HG03469 (cell line): Measurements from ENCODE around the gene UBE2F.
"Not testable (repeated sequence)": the region's sequence is repeated elsewhere in the genome, so short reads cannot be mapped to it uniquely, and the experiment has no call there.

Experiments used
- ATAC-seq: cut with Tn5 transposase; IDR thresholded peaks from one replicate; pipeline ENCODE4 v1.9.1; 2021; ENCODE audit warnings: mild to moderate bottlenecking, moderate library complexity, moderate number of reproducible peaks; ENCODE audit not compliant: unreplicated experiment

UBE2F gene

DNA sequence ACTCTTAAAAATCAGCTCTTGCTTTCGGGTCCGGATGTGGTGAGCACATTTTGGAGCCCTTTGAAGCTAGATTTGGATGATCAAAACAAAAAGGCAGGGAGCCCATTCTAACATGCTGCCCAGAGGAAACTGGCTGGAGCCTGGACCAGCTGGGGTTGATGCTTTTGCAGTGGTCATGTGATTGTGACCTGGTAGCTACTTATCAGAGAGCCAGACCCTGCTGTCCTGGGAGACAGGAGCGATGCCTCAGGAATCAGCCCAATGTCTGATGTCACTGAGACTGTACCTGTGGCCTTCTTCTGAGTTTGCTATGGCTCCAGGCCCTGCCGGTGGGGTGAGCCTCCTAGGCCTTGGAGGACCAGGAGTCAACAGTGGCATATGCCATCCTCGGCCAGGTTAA lies 75.3 kb downstream of the UBE2F start:
- no peak for ATAC-seq

DNA sequence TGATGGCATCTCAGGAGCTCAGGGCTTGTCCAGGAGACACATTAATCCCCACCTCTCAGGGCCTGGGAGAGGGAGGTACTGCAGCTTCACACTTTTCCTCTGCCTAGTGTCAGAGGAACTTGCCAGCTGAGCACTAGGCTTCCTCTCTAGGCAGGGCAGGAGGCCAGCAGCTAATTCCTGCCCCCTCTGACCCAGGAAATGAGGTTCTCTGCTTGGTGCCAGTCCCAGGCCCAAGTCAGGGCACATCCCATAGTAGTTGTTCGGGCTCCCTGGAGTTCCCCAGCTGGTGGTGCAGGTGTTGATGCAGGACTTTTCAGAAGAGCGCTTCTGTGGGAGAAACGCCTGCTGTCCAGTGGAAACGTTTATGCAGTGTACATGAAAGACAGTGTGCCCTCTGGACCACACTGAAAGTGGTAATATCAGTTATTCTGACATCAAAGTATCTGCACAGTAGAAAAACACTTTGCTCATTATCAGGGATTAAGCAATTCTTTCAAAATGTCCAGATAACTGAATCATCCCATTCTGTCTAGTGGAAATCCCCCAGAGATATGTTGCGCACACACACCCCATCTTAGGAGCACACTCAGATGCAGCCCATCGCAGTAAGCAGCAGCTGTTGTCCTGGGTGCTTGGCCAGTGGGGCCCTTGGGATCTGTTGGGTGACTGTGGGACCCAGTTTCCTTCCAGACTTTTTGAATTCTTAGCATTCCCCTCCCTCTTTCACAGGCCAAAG lies 76.2 kb downstream of the UBE2F start:
- ATAC-seq = no peak

GRCh38 chr2:238043851-238044250 lies 77.0 kb downstream of the UBE2F start:
- no peak for ATAC-seq

DNA sequence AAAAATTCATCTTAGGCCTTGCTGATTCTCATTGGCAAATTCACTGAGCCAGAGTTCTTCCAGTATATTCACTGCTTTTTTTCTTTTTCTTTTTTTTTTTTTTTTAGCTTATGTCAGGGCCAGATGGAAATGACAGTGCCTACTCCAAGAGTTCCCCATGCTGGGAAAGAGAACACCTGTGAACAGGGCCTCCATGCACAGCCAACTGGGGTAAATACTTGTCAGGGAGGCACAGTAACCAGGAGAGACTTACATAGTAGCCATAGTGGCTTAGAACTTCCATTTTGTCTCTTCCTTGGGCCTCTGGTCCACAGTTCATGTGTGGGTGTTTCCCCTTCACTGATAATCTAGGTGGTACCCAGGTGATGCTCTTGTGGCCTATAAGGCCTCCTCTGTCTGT lies 78.8 kb downstream of the UBE2F start:
- no peak for ATAC-seq

GRCh38 chr2:238046725-238047270 lies 80.0 kb downstream of the UBE2F start:
- no peak for ATAC-seq

DNA sequence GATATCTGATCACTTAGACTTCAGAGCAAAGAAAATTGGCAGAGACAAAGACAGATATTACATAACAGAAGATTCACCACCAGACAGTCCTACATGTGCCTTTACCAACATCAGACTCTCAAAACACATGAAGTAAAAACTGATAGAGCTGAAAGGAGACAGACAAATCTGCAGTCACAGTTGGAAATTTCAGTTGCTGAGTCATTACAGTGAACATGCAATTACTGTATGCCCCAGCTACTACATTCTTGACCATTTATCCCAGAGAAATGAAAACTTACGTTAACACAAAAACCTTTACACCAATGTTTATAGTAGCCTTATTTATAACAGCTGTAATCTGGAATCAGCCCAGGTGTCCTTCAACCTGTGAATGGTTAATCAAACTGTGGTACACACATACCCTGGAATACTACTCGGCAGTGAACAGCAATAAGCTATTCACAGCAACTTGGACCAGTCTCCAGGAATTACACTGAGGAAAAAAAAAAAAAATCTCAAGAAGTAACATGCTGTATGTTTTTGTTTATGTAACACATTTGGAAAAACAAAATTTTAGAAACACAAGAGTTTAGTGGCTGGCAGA lies 86.5 kb downstream of the UBE2F start:
- no peak for ATAC-seq

GRCh38 chr2:238055841-238056240 lies 89.0 kb downstream of the UBE2F start:
- no peak for ATAC-seq

DNA sequence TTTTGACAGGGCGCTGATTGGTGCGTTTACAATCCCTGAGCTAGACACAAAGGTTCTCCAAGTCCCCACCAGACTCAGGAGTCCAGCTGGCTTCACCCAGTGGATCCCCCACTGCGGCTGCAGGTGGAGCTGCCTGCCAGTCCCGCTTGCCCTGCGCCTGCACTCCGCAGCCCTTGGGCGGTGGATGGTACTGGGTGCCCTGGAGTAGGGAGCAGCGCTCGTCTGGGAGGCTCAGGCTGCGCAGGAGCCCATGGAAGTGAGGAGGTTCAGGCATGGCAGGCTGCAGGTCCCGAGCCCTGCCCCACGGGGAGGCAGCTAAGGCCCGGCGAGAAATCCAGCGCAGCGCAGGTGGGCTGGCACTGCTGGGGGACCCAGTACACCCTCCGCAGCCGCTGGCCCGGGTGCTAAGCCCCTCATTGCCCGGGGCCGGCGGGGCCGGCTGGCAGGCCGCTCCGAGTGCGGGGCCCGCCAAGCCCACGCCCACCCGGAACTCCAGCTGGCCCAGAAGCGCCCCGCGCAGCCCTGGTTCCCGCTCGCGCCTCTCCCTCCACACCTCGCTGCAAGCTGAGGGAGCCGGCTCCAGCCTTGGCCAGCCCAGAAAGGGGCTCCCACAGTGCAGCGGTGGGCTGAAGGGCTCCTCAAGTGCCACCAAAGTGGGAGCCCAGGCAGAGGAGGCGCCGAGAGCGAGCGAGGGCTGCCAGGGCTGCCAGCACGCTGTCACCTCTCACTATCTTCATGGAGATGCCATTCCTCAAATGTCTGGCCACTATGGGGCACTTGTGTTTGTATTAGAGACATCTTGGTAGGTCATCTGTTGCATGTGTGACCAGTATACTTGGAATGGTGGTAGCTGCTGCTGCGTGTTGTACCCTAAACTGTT lies 91.1 kb downstream of the UBE2F start:
- ATAC-seq = not testable (repeated sequence)

DNA sequence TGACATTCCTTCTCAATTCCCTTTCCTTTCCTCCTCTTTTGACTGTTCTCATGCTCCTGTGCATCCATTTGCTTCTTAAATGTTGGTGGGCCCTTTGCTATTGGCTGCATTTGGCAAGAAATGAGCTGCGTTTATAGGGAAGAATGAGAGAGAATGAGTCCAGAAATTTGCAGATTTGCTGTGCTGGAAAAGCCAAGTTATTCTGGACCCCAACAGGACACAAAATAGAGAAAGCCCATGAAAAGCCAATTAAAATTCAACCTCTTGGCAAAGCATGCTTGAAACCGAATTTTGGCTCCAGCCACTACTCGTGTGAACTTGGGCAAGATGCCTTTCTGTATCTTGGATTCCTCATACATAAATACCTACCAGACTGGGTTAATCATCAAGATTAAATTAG lies 92.7 kb downstream of the UBE2F start:
- ATAC-seq = no peak

GRCh38 chr2:238060096-238060541 lies 93.3 kb downstream of the UBE2F start:
- no peak for ATAC-seq

- ATAC-seq = peak; percentile 93
Measured at GRCh38 chr2:238060542-238061314, 93.9 kb downstream of the UBE2F start, which contains the start of gene SCLY. SCLY (plus strand) TSS chr2:238061001; CDS start chr2:238061055, 54 bp downstream.

DNA sequence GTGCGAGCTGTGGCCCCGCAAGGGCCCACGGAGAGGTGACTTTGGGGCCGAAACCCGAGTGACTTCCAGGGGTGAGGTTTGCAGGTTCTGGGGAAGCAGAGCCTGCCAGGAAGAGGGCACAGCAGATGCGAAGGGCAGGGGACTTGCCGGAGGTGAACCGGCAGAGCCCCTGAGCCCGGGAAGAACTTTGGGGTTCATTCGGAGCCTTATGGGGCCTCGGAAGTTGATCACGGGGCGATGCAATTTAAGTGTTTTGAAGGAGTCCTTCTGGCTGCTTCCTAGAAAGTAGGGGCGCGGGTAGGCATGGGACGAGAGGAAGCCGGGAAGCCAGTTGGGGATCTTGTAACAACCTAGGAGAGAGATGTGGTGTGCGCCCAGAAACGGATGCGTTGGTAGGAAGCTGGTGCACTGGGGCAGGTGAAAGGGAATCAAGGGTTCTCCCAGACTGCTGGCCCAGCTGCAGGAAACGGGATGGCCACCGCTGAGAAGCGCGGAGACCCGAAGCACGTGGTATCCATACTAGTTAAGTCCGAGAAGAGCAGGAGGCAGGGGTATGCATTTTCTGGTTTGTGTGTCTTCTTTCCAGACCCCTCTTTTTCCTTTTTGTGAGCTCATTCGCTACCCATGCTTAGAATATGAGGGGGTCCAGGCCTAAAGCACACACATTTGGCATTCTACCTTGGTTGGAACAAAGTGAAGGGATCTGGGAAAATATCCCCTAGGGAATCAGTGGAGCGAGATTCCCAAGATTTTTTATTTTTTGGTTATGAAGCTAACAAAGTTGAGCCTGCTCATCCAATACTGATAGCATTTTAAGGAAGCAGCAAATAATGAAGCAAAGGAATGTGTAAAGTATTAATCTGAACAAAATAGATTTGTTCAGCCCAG lies 94.7 kb downstream of the UBE2F start:
- no peak for ATAC-seq

GRCh38 chr2:238063414-238064189 lies 96.8 kb downstream of the UBE2F start:
- no peak for ATAC-seq

DNA sequence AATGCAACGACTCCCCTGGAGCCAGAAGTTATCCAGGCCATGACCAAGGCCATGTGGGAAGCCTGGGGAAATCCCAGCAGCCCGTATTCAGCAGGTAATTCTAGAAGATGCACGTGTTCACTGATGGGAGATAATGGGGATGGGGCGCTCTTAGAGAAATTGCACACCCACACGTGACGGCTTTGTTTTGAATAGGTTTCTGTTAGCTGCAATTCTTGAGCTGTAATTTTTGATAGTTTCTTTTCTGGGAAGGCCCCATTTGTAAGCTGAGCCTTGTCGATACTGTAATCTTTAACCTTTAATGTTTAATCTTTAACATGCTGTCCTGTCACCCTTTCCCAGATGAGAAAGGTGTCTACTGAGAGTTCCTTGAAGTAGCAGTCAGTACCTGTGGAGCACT lies 97.6 kb downstream of the UBE2F start:
- no peak for ATAC-seq

DNA sequence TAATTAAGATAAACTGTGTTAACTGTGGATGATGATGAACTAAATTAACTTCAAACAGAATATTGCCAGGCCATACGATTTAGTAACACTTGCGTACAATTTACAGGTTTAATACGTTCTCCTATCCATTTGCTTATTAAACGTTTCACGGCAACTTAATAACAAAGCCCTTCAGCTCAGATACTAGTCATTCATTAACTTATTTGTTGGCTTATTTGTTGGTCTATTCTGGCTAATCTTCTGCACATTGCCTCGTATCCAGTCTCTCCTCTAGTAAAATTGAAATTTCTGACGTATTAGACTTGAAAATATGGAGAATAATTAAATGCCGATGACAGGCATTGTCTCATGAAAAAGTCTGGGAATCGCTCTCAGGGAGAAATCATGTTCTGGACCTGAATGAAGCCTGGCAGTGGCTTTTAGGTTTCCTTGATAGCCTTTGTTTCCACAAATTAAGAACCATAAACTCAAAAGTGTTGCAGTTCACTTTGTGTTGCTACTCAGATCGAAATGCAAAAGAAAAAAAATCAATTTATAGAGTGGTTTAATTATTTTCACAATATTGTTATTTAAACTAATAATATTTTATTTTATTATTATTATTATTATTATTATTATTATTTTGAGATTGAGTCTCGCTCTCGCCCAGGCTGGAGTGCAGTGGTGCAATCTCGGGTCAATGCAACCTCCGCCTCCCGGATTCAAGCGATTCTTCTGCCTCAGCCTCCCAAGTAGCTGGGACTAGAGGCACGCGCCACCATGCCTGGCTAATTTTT lies 98.4 kb downstream of the UBE2F start:
- ATAC-seq = no peak

DNA sequence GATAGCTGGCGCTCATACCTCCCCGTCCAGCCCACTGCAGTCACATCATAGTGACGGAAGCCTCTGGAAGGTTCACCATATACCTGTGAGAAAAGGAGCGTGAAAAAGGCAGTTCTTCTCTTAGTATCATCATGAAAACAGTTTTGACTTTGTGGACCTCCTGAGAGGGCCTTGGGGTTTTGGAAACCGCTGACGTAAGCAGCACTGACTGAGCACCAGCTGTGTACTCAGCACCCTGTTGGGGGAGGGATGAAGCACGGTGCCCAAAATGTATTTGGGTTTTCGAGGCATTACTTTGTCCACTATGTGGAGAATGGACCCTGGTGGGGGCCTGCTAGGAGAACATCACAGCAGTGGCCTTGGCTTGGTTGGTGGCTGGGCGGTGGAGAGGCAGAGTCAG lies 99.4 kb downstream of the UBE2F start:
- no peak for ATAC-seq

GRCh38 chr2:238066718-238067117 lies 99.9 kb downstream of the UBE2F start:
- ATAC-seq = not testable (repeated sequence)

- ATAC-seq = no peak
Measured at GRCh38 chr2:238067939-238068338, 101.1 kb downstream of the UBE2F start.
